ENCODE data around the gene CLNS1A.

The CLNS1A gene

DNA sequence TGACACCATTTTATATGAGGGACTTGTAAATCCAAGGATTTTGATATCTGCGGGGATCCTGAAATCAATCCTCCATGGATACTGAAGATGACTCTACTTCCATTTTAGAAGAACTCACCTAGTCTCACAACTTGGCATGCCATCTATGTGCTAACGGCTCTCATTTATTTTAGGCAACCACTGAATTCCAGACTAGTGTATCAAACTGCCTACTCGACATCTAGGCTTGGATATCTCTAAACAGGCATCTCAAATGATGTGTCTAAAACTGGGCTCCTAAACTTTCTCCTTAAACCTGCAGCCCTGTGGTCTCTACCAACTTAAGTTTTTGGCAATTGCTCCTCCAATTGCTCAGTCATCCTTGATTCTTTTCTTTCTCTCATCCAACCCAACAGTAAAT, 31.2 kb upstream of the CLNS1A start:
- no peak for DNase-seq
- TF ChIP-seq CTCF (IDR thresholded peaks at IDR 0.05; ENCODE audit: low read depth, low read length), result no peak
- Histone ChIP-seq H3K4me1 (no peaks in the 10 kb centered on the region), H3K9me3 (no peaks in the 10 kb centered on the region), H3K27me3 (no peaks in the 10 kb centered on the region), H3K36me3 (peaks cover 74% of the 10 kb centered on the region), H3K4me3 (ENCODE audit: low read depth, low read length) (no peak overlapping the region)

DNA sequence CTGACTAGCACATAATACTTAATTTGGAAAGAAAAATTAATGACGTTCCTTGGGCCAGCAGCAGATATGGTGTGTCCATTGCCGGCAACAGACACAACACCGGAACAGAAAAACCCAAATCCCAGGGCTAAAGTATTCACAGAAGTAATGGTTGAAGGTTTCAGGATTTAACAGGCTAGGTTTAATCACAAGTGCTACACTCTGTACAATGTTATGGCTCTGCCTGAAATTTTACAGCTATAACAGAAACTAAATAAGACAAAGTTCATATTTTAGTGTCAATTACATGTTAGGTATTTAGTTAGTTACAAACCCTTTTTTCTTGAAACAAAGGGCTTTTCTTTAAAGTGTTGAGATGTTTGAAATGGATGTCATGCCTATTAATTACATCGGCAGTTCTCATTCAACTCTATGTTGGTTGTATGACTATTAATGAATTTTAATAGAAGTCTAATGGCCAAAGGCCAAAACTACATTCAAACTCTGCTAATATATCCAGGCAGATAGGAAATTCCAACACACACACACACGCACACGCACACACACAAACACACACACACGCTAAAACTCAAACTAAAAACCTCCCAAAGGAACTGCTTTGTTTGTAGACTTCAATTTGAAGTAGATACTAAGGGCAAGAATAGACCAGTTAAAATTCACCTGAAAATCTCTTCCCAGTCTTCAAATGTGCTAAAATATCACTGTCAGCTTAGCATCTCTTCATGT, 27.8 kb upstream of the CLNS1A start:
- no peak overlapping the region for H3K4me3 ChIP-seq (ENCODE audit: low read depth, low read length)
- H3K4me1 ChIP-seq, result no peaks in the 10 kb centered on the region
- H3K9me3 ChIP-seq, result no peaks in the 10 kb centered on the region
- TF ChIP-seq CTCF (IDR thresholded peaks at IDR 0.05; ENCODE audit: low read depth, low read length), result no peak
- no peak for DNase-seq
- no peaks in the 10 kb centered on the region for H3K27me3 ChIP-seq
- H3K36me3 ChIP-seq, result peaks cover 53% of the 10 kb centered on the region

DNA sequence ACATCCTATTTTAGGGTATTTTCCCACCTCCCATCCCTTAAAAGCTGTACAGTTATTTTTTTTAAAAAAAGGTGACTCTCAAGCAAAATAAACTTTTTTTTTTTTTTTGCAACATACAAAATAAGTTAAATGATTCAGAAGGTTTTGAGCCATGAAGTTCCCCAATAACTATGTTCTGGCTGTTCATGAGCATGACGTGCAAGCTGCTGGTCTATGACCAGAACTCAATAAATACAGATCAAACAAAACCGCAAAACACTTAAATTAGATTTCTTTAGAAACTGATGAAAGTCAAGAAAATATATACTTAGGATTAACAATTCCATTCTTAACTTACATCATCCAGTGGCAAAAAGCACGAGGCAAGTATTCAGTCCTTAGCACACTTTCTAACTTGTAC, 24.1 kb upstream of the CLNS1A start:
- H3K9me3 ChIP-seq, result no peaks in the 10 kb centered on the region
- no peaks in the 10 kb centered on the region for H3K4me1 ChIP-seq
- H3K27me3 ChIP-seq, result no peaks in the 10 kb centered on the region
- no peak for TF ChIP-seq CTCF (IDR thresholded peaks at IDR 0.05; ENCODE audit: low read depth, low read length)
- no peak overlapping the region for H3K4me3 ChIP-seq (ENCODE audit: low read depth, low read length)
- no peak for DNase-seq
- H3K36me3 ChIP-seq, result peaks cover 20% of the 10 kb centered on the region

GRCh38 chr11:77660947-77661346, 23.4 kb upstream of the CLNS1A start:
- no peak for TF ChIP-seq CTCF (IDR thresholded peaks at IDR 0.05; ENCODE audit: low read depth, low read length)
- Histone ChIP-seq H3K4me1 (no peaks in the 10 kb centered on the region), H3K4me3 (ENCODE audit: low read depth, low read length) (no peak overlapping the region), H3K27me3 (no peaks in the 10 kb centered on the region), H3K36me3 (peaks cover 18% of the 10 kb centered on the region), H3K9me3 (no peaks in the 10 kb centered on the region)
- no peak for DNase-seq

- DNase-seq, result no peak
- no peak for TF ChIP-seq CTCF (IDR thresholded peaks at IDR 0.05; ENCODE audit: low read depth, low read length)
- Histone ChIP-seq H3K9me3 (no peaks in the 10 kb centered on the region), H3K4me3 (ENCODE audit: low read depth, low read length) (no peak overlapping the region), H3K4me1 (no peaks in the 10 kb centered on the region), H3K27me3 (no peaks in the 10 kb centered on the region), H3K36me3 (no peaks in the 10 kb centered on the region)
Measured at GRCh38 chr11:77658213-77659013, 20.8 kb upstream of the CLNS1A start.

DNA sequence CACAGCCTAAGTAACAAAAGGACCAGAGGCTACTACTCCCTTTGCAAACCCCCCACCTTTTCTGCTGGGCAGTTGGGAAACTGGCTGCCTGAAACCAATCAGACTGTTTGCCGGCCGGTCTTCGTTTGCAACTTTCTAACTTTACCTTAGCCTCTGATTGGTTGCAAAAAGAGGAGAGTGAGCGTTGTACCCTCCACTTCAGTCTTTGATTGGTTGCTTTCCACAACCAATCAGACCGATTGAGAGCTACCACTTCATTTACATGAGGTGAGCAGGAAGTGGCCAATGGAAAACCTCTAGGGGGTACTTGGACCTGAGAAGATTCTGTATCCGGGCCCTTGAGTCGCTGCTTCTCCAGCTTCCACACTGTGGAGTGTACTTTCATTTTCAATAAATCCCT, 18.8 kb upstream of the CLNS1A start:
- Histone ChIP-seq H3K4me3 (ENCODE audit: low read depth, low read length) (no peak overlapping the region), H3K4me1 (no peaks in the 10 kb centered on the region), H3K9me3 (no peaks in the 10 kb centered on the region), H3K36me3 (no peaks in the 10 kb centered on the region), H3K27me3 (no peaks in the 10 kb centered on the region)
- no peak for TF ChIP-seq CTCF (IDR thresholded peaks at IDR 0.05; ENCODE audit: low read depth, low read length)
- no peak for DNase-seq

Measured in BE2C (cell line).